ENCODE results near the gene USP21.

USP21 gene

GRCh38 chr1:161159913-161160243 lies 578 bp downstream of the USP21 start:
- TF ChIP-seq CREB1 (IDR thresholded peaks at IDR 0.05; ENCODE audit: low read depth) (no peak), TAF1 (IDR thresholded peaks at IDR 0.05; ENCODE audit: low read depth) (no peak), TEAD4 (IDR thresholded peaks at IDR 0.05) (no peak), ZBTB7A (IDR thresholded peaks at IDR 0.05; ENCODE audit: low read depth) (no peak), USF1 (IDR thresholded peaks at IDR 0.05) (no peak), NFIC (IDR thresholded peaks at IDR 0.05) (no peak), FOXM1 (IDR thresholded peaks at IDR 0.05; ENCODE audit: borderline replicate concordance, low read depth) (no peak), EGR1 (IDR thresholded peaks at IDR 0.05) (no peak), CEBPB (IDR thresholded peaks at IDR 0.05) (no peak), TCF12 (IDR thresholded peaks at IDR 0.05; ENCODE audit: low read depth) (no peak), MAX (IDR thresholded peaks at IDR 0.05) (no peak), EP300 (IDR thresholded peaks at IDR 0.05; ENCODE audit: borderline replicate concordance) (no peak), YY1 (IDR thresholded peaks at IDR 0.05; ENCODE audit: low read depth) (no peak), RAD21 (IDR thresholded peaks at IDR 0.05; ENCODE audit: low read depth) (no peak)
- TF ChIP-seq, protein P1, sequence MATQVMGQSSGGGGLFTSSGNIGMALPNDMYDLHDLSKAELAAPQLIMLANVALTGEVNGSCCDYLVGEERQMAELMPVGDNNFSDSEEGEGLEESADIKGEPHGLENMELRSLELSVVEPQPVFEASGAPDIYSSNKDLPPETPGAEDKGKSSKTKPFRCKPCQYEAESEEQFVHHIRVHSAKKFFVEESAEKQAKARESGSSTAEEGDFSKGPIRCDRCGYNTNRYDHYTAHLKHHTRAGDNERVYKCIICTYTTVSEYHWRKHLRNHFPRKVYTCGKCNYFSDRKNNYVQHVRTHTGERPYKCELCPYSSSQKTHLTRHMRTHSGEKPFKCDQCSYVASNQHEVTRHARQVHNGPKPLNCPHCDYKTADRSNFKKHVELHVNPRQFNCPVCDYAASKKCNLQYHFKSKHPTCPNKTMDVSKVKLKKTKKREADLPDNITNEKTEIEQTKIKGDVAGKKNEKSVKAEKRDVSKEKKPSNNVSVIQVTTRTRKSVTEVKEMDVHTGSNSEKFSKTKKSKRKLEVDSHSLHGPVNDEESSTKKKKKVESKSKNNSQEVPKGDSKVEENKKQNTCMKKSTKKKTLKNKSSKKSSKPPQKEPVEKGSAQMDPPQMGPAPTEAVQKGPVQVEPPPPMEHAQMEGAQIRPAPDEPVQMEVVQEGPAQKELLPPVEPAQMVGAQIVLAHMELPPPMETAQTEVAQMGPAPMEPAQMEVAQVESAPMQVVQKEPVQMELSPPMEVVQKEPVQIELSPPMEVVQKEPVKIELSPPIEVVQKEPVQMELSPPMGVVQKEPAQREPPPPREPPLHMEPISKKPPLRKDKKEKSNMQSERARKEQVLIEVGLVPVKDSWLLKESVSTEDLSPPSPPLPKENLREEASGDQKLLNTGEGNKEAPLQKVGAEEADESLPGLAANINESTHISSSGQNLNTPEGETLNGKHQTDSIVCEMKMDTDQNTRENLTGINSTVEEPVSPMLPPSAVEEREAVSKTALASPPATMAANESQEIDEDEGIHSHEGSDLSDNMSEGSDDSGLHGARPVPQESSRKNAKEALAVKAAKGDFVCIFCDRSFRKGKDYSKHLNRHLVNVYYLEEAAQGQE (IDR thresholded peaks at IDR 0.05; ENCODE audit: low read depth): no peak

GRCh38 chr1:161160671-161161145 lies 1.4 kb downstream of the USP21 start:
- TF ChIP-seq CEBPB (IDR thresholded peaks at IDR 0.05) (no peak), TEAD4 (IDR thresholded peaks at IDR 0.05) (no peak), YY1 (IDR thresholded peaks at IDR 0.05; ENCODE audit: low read depth) (no peak), MAX (IDR thresholded peaks at IDR 0.05) (no peak), NFIC (IDR thresholded peaks at IDR 0.05) (no peak), TAF1 (IDR thresholded peaks at IDR 0.05; ENCODE audit: low read depth) (no peak), RAD21 (IDR thresholded peaks at IDR 0.05; ENCODE audit: low read depth) (no peak), CREB1 (IDR thresholded peaks at IDR 0.05; ENCODE audit: low read depth) (no peak), FOXM1 (IDR thresholded peaks at IDR 0.05; ENCODE audit: borderline replicate concordance, low read depth) (no peak), EP300 (IDR thresholded peaks at IDR 0.05; ENCODE audit: borderline replicate concordance) (no peak), USF1 (IDR thresholded peaks at IDR 0.05) (no peak), TCF12 (IDR thresholded peaks at IDR 0.05; ENCODE audit: low read depth) (no peak), ZBTB7A (IDR thresholded peaks at IDR 0.05; ENCODE audit: low read depth) (no peak), EGR1 (IDR thresholded peaks at IDR 0.05) (no peak)
- TF ChIP-seq, protein P1 (IDR thresholded peaks at IDR 0.05; ENCODE audit: low read depth): no peak

- TF ChIP-seq, protein P1 (IDR thresholded peaks at IDR 0.05; ENCODE audit: low read depth): no peak
- TF ChIP-seq TEAD4 (IDR thresholded peaks at IDR 0.05) (no peak), EGR1 (IDR thresholded peaks at IDR 0.05) (no peak), EP300 (IDR thresholded peaks at IDR 0.05; ENCODE audit: borderline replicate concordance) (no peak), FOXM1 (IDR thresholded peaks at IDR 0.05; ENCODE audit: borderline replicate concordance, low read depth) (no peak), CREB1 (IDR thresholded peaks at IDR 0.05; ENCODE audit: low read depth) (no peak), ZBTB7A (IDR thresholded peaks at IDR 0.05; ENCODE audit: low read depth) (no peak), RAD21 (IDR thresholded peaks at IDR 0.05; ENCODE audit: low read depth) (no peak), MAX (IDR thresholded peaks at IDR 0.05) (no peak), USF1 (IDR thresholded peaks at IDR 0.05) (no peak), TAF1 (IDR thresholded peaks at IDR 0.05; ENCODE audit: low read depth) (no peak), TCF12 (IDR thresholded peaks at IDR 0.05; ENCODE audit: low read depth) (no peak), YY1 (IDR thresholded peaks at IDR 0.05; ENCODE audit: low read depth) (no peak), NFIC (IDR thresholded peaks at IDR 0.05) (no peak), CEBPB (IDR thresholded peaks at IDR 0.05) (no peak)
Observed at GRCh38 chr1:161161652-161162051, 2.4 kb downstream of the USP21 start.

Data from Ishikawa (cell line).